Activated CD4-positive, alpha-beta T cell treated with anti-CD3 and anti-CD28 coated beads for 4 hours (primary cell): ENCODE data around the gene CAMK1D.
"Not testable (repeated sequence)": the region's sequence is repeated elsewhere in the genome, so short reads cannot be mapped to it uniquely, and the experiment has no call there.

Experiments
- DNase-seq, 2 donors: peaks; one replicate each; pipeline ENCODE4 v3.0.0-alpha.2; 2020

CAMK1D gene

DNA sequence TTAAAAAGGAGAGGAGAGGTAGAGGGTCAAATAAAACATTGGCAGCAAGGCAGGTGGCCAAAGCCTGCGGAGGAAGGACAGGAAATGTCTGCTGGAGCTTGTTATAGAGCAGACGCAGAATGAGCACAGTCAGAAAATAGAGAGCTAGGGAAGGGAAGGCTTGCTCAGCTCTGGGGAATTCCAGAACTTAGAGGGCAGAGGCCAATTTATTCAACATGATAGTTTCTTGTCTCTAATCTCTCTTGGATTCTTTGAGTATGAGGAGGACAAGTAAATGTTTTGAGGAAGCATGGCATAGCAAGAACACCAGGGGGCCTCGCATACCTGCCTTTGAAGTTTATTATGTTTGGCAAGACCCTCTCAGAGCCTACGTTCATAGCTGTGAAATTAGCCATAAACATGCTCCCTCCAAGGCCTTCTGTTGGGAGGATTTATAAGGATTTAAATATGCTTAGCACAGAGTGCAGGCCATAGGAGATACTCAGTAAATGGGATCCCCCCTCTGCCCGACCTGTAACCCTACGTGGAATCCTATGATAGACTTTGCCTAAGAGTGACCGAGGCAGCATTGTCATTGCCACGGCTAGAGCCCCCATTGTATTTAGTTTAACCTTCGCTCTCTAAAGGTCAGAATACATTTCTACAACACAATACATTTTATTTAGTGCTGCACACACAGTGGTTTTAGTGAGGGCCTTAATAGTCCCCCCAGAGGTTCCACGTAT lies 358.3 kb downstream of the CAMK1D start:
- peak in 1 of 2 donors; percentile 18 for DNase-seq

- DNase-seq: no peak
Observed at GRCh38 chr10:12709000-12709401, 359.7 kb downstream of the CAMK1D start.

GRCh38 chr10:12709521-12709963 lies 360.2 kb downstream of the CAMK1D start:
- DNase-seq: no peak

GRCh38 chr10:12710157-12710556 lies 360.8 kb downstream of the CAMK1D start:
- no peak for DNase-seq

DNA sequence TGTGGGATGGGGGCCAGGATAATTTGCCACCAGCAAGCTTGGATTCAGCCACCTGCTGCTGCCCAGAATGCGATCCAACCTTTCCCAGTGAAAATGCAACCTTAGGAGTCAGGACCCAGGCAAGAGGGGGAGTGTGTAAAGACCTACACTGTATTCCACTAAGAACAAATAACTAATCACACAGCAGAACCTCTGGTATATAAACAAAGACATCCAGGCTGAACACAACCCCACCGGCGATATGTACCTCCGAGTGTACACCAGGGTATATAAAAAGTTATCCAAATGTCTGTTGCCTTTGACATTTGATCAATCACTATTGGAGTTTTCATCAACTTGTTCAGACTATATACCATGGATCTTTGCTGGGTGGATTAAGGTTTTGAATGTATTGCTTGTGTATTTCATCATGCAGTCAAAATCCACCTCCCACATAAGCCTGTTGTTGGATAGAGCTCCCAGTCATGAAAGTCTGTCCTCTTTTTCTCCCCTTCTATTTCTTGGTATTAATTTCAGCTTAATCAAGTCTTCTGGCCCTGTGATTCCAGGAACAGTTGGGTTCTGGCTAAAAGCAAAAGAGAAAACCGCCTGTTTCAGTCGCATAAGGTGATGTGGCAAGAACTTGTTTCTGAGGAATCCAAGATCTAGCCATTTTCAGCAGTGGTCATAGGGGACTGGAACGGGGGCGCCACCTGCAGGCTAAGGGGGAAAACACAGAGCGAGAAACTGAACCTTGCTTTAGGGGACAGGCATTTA lies 361.4 kb downstream of the CAMK1D start:
- DNase-seq: peak; percentile 69 to 79

- DNase-seq: no peak
Observed at GRCh38 chr10:12711350-12711708, 362.0 kb downstream of the CAMK1D start.

DNA sequence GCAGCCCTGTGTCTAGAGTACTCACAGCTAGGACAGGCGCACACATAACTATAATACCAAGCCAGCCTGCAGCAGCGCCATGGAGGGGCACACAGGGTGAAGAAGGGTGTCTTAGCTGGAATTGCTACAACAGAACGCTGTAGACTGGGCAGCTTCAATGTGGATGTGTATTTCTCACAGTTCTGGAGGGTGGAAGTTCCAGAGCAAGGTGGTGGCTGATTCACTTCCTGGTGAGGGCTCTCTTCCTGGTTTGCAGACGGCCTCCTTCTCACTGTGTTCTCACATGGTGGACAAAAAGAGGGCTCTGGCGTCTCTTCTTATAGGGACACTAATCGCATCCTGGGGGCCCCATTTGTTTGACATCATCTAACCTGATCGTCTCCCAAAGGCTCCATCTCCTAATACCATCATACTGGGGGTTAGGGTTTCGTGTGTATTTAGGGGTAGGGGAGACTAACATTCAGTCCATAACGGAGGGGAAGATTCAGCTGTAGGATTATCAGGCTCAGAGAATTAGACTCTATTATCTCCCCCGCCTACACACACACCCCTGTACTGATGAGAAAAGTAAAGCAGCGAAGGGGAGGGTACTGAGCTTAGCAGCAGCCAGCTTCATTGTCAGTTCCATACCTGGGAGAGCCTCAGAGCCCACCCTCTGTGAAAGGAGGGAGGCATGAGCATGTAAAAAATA lies 363.1 kb downstream of the CAMK1D start:
- no peak for DNase-seq

DNA sequence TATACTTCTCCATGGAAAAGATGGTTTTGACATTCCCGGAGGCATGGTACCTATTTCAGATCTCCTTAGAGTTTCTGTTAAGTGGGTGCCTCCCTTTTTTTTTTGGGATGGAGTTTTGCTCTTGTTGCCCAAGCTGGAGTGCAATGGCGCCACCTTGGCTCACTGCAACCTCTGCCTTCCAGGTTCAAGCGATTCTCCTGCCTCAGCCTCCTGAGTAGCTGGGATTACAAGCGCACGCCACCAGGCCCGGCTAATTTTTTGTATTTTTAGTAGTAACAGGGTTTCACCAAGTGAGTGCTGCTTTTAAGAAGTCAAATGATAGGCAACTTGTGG lies 363.6 kb downstream of the CAMK1D start:
- not testable (repeated sequence) for DNase-seq

- no peak for DNase-seq
Observed at GRCh38 chr10:12716042-12716441, 366.7 kb downstream of the CAMK1D start.

DNA sequence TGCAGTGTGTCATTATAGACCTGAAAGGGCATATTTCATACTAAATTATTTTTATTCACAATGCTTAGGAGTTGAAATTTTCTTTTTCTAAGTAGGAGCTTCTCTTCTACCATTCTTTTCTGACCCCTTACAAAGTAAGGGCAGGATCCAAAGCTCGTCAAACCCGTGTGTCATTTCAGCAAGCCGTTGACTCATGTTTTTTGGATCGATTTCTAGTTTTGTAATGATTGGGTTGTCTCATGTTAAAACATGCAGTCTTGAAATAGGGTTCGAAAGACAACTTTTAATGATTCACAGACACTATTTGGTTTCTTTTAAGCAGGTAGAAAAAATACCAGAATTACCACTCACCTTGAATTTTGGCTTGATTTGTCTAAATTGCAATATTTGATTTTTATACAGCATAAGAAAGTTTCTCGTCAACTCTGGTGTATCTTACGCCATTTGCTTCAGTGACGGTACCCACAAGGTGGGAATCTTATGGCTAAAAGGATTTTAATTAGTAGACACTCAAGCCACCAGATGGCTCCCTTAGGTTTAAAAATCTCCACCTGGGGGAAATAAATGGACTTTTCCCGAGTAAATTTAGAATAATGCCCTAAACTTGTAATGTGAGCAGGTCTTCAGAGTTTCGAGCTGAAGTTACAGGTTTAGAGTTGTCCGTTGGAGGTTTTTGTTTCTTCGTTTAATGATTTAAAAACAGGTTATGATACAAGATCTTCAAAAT lies 368.8 kb downstream of the CAMK1D start:
- no peak for DNase-seq

- DNase-seq: no peak
Observed at GRCh38 chr10:12719365-12719764, 370.0 kb downstream of the CAMK1D start.

GRCh38 chr10:12720217-12720981 lies 371.1 kb downstream of the CAMK1D start:
- DNase-seq: no peak

DNA sequence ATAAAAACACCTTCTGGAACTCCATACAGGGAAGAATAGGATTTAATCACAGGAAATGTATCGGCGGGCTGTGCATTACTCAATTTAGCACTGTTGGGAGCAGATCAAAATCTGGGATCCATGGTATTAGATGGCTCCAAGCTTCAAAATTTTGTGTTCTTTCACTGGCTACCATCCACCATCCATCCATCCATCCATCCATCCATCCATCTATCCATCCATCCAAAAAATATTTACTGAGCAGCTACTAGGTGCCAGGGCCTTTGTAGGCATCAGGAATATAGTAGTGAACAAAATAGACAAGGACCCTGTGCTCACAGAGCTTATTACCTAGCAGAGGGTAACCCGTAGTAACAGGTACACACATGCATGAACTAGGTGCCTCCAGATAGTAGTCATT lies 372.0 kb downstream of the CAMK1D start:
- DNase-seq: no peak

- DNase-seq: no peak
Observed at GRCh38 chr10:12723220-12723619, 373.9 kb downstream of the CAMK1D start.

- no peak for DNase-seq
Observed at GRCh38 chr10:12724807-12725579, 375.6 kb downstream of the CAMK1D start.

DNA sequence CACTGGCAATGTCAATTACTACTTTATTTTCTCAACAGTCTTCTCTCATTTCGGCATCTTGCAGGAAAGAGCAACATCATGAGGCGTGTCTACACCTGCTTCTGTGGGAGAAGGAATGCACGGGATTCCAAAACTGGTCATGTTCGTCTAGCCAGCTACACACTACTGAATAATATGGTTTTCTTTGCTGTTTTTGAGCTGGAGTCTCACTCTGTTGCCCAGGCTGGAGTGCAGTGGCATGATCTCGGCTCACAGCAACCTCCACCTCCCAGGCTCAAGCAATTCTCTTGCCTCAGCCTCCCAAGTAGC lies 376.2 kb downstream of the CAMK1D start:
- not testable (repeated sequence) for DNase-seq

- DNase-seq: no peak
Observed at GRCh38 chr10:12726971-12727831, 377.9 kb downstream of the CAMK1D start.

DNA sequence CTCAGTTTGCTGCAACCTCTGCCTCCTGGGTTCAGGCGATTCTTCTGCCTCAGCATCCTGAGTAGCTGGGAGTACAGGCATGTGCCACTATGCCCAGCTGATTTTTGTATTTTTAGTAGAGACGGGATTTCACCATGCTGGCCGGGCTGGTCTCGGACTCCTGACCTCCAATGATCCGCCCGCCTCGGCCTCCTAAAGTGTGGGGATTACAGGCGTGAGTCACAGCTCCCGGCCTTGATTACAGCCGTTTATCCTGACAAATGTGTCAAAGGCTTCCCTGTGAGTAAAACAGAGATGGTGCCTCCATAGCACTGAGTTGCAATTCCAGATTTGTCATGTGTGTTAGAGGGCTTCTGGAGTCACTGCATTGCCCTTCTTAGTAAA lies 378.5 kb downstream of the CAMK1D start:
- no peak for DNase-seq

GRCh38 chr10:12728494-12728893 lies 379.1 kb downstream of the CAMK1D start:
- DNase-seq: no peak

DNA sequence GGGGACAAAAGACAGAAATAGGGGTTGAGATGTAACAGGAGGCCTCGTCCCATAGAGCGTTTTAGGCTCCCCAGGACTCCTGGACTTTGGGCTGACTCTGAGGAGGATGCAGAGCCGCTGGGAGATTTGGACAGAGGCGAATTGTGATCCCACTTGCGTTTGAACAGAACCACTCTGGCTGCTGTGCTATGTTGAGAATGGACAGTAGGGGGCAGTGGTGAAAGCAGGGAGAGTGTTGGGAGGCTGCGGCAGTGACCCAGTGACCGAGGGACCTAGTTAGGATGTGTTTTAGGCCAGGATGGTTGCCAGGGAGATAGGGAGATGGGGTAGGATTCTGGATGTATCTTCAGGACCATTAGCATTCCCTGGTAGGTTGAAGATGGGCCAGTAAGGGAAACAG lies 380.5 kb downstream of the CAMK1D start:
- DNase-seq: no peak
